GM18526 (cell line): ENCODE measurements around the gene STOX1.

ENCODE experiments used
- POLR2A ChIP-seq: IDR thresholded peaks from 3 replicates; pipeline ENCODE4 v1.6.1; 2011; ENCODE audit not compliant: insufficient read length; ENCODE audit errors: extremely low read depth

STOX1 gene

DNA sequence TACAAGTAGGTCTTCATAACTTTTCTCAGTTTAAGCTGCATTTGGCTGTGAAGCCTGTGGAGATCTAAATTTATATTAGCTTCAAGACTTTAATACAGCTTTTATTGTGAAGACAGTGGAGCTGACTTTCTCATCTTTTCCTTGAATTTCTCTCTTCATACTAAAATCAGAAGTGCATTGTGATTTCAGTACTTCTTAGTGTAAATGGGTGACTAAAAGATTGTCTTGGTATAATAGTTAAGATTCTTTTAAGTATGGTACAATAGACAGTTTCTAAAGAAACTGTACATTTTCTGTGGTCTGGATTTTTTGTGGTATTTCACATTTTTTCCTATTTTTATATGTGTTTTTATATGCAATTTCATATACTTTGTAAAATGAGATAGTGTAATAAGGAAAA is 107.7 kb downstream of the STOX1 start:
- TF ChIP-seq POLR2A, result no peak

DNA sequence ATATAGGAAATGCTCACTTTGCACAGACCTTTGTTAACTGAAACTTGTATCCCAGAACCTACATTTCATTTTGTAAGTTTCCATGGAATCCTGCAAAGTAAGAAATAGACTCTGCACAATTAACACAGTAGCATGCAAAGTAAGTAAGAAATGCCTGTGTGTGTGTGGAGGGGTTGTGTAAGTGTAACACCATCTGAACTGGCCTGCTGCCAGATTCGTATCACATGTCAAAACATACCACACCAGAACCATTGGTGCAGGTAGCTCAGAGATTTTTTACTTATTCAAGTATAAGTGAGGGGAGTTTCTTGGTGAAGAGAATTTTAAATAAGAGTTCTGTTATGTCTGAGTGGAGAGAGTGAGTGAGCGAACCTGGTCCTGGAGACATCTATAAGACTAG is 110.8 kb downstream of the STOX1 start:
- TF ChIP-seq POLR2A, result no peak

DNA sequence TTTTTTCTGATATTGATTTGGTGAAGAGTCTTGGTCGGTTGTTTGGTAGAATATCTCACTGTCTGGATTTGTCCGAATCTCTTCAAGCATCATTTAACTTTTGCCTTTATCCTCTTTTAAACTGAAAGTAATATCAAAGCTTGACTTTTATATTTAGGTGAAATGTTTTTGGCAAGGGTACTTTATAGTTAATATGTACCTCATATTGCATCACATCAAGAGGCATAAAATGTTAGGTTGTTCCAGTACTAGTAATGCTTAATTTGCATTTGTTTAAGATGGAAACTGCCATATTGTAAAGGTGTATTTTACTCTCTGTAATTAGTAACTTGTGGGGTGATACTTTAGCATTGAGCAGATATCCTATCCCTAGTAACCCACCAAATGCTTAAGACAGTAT is 111.6 kb downstream of the STOX1 start:
- TF ChIP-seq POLR2A, result no peak
